Activated naive CD4-positive, alpha-beta T cell treated with Interleukin-2 at 50 U/mL for 16 hours (primary cell): ENCODE results near the gene MBOAT2.

Experiments used
- DNase-seq: peaks from one replicate; pipeline ENCODE4 v3.0.0-alpha.2; 2020

MBOAT2 gene

GRCh38 chr2:8893474-8893873 lies 110.0 kb downstream of the MBOAT2 start:
- DNase-seq = no peak

- no peak for DNase-seq
These were observed 111.4 kb downstream of the MBOAT2 start for GRCh38 chr2:8892111-8892510.

- DNase-seq = no peak
These were observed 113.5 kb downstream of the MBOAT2 start for GRCh38 chr2:8889978-8890377.

- no peak for DNase-seq
These were observed 114.5 kb downstream of the MBOAT2 start for GRCh38 chr2:8888963-8889362.

GRCh38 chr2:8886876-8887275 lies 116.6 kb downstream of the MBOAT2 start:
- no peak for DNase-seq

GRCh38 chr2:8886202-8886518 lies 117.3 kb downstream of the MBOAT2 start:
- DNase-seq = no peak

GRCh38 chr2:8885449-8886201 lies 117.9 kb downstream of the MBOAT2 start:
- no peak for DNase-seq

- no peak for DNase-seq
These were observed 118.7 kb downstream of the MBOAT2 start for GRCh38 chr2:8884812-8885211.

- DNase-seq = no peak
These were observed 121.4 kb downstream of the MBOAT2 start for GRCh38 chr2:8882094-8882493.

GRCh38 chr2:8877894-8878293 lies 125.6 kb downstream of the MBOAT2 start:
- DNase-seq = no peak

- no peak for DNase-seq
These were observed 126.2 kb downstream of the MBOAT2 start for GRCh38 chr2:8877332-8877731.

GRCh38 chr2:8876628-8877027 lies 126.9 kb downstream of the MBOAT2 start:
- DNase-seq = no peak

- no peak for DNase-seq
These were observed 130.6 kb downstream of the MBOAT2 start for GRCh38 chr2:8872821-8873432.

GRCh38 chr2:8870441-8870840 lies 133.0 kb downstream of the MBOAT2 start:
- DNase-seq = no peak

GRCh38 chr2:8867363-8867762 lies 136.1 kb downstream of the MBOAT2 start:
- no peak for DNase-seq

GRCh38 chr2:8863331-8863953 lies 140.0 kb downstream of the MBOAT2 start:
- DNase-seq = no peak

- DNase-seq = no peak
These were observed 141.3 kb downstream of the MBOAT2 start for GRCh38 chr2:8862230-8862629.

- DNase-seq = no peak
These were observed 141.7 kb downstream of the MBOAT2 start for GRCh38 chr2:8861797-8862196.

GRCh38 chr2:8860239-8860638 lies 143.2 kb downstream of the MBOAT2 start:
- DNase-seq = no peak

- DNase-seq = no peak
These were observed 144.6 kb downstream of the MBOAT2 start for GRCh38 chr2:8858910-8859309.

- no peak for DNase-seq
These were observed 145.2 kb downstream of the MBOAT2 start for GRCh38 chr2:8858264-8858663.

GRCh38 chr2:8857709-8858108 lies 145.8 kb downstream of the MBOAT2 start:
- no peak for DNase-seq

- no peak for DNase-seq
These were observed 147.3 kb downstream of the MBOAT2 start for GRCh38 chr2:8856176-8856575.

GRCh38 chr2:8855010-8855409 lies 148.5 kb downstream of the MBOAT2 start:
- DNase-seq = no peak

- DNase-seq = no peak
These were observed 150.1 kb downstream of the MBOAT2 start for GRCh38 chr2:8853426-8853825.
